ENCODE measurements around the gene COA7.
"Not testable (repeated sequence)": the region's sequence is repeated elsewhere in the genome, so short reads cannot be mapped to it uniquely, and the experiment has no call there.

Gene COA7

DNA sequence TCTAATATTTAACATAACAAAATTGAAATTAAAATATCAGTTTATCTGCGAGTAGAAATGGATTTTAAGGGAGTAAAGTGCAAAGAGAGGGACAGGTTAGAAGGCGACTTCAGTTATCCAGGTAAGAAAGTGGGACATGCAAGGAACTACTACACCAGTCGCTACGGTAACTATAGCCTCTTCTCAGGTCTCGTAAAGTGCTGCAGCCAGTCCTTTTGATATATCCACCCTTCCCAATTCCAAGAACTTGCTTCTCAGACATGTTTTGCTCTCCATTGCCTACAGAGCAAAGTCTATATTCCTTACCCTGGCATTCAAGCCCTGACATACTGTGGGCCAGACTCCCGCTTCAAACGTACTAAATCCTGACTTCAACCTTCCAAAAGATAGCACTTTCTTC is 2.5 kb downstream of the COA7 start:
- no peaks in the 10 kb centered on the region for H3K9me3 ChIP-seq (ENCODE audit: control insufficient read depth in 1 of 2, low read length in 2 of 2)
- peaks cover 0 to 6% of the 10 kb centered on the region in 2 donors for H3K4me1 ChIP-seq (ENCODE audit: control insufficient read depth in 1 of 2, insufficient read depth in 2 of 2, low read length in 2 of 2)
- no peaks in the 10 kb centered on the region for H3K27me3 ChIP-seq (ENCODE audit: low read depth, low read length)
- no peak overlapping the region for H3K27ac ChIP-seq (ENCODE audit: low read length)
- peaks cover 11 to 16% of the 10 kb centered on the region in 2 donors for H3K36me3 ChIP-seq (ENCODE audit: control insufficient read depth in 1 of 2, insufficient read depth in 2 of 2, low read length in 2 of 2)
- no peak overlapping the region for H3K4me3 ChIP-seq (ENCODE audit: low read depth in 1 of 2, low read length in 2 of 2)

GRCh38 chr1:52693843-52694242 is 4.3 kb downstream of the COA7 start:
- Histone ChIP-seq H3K9me3 (ENCODE audit: control insufficient read depth in 1 of 2, low read length in 2 of 2) (no peaks in the 10 kb centered on the region), H3K4me3 (ENCODE audit: low read depth in 1 of 2, low read length in 2 of 2) (no peak overlapping the region), H3K27ac (ENCODE audit: low read length) (no peak overlapping the region), H3K4me1 (ENCODE audit: control insufficient read depth in 1 of 2, insufficient read depth in 2 of 2, low read length in 2 of 2) (peaks cover 0 to 5% of the 10 kb centered on the region in 2 donors), H3K27me3 (ENCODE audit: low read depth, low read length) (no peaks in the 10 kb centered on the region), H3K36me3 (ENCODE audit: control insufficient read depth in 1 of 2, insufficient read depth in 2 of 2, low read length in 2 of 2) (peaks cover 11 to 16% of the 10 kb centered on the region in 2 donors)

- H3K27ac ChIP-seq (ENCODE audit: low read length); H3K4me3 ChIP-seq (ENCODE audit: low read depth in 1 of 2, low read length in 2 of 2); H3K4me1 ChIP-seq (ENCODE audit: control insufficient read depth in 1 of 2, insufficient read depth in 2 of 2, low read length in 2 of 2); H3K27me3 ChIP-seq (ENCODE audit: low read depth, low read length); H3K9me3 ChIP-seq (ENCODE audit: control insufficient read depth in 1 of 2, low read length in 2 of 2): not testable (repeated sequence)
- peaks cover 11 to 16% of the 10 kb centered on the region in 2 donors for H3K36me3 ChIP-seq (ENCODE audit: control insufficient read depth in 1 of 2, insufficient read depth in 2 of 2, low read length in 2 of 2)
Observed at GRCh38 chr1:52693351-52693750, 4.8 kb downstream of the COA7 start.

DNA sequence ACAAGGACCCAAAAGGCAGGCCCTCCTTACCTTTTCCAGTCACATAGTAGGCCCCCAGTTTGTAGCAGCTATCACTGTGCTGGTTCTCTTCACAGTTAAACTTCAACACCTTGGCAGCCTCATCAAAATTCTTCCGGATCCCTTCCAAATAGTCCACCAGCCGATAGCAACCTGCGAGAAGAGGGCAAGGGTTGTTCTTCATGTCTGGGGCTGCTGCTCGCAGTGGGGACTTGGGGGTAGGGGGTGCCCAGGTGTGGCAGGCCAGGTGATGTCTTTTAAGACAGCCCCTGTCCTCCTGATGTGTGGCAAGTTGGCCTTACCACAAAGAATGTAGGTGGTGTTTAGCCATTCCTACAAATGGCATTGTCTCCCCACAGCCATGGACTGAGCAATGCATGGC is 5.5 kb downstream of the COA7 start:
- no peaks in the 10 kb centered on the region for H3K4me1 ChIP-seq (ENCODE audit: control insufficient read depth in 1 of 2, insufficient read depth in 2 of 2, low read length in 2 of 2)
- H3K27ac ChIP-seq (ENCODE audit: low read length), result no peak overlapping the region
- no peak overlapping the region for H3K4me3 ChIP-seq (ENCODE audit: low read depth in 1 of 2, low read length in 2 of 2)
- peaks cover 14 to 20% of the 10 kb centered on the region in 2 donors for H3K36me3 ChIP-seq (ENCODE audit: control insufficient read depth in 1 of 2, insufficient read depth in 2 of 2, low read length in 2 of 2)
- no peaks in the 10 kb centered on the region for H3K9me3 ChIP-seq (ENCODE audit: control insufficient read depth in 1 of 2, low read length in 2 of 2)
- no peaks in the 10 kb centered on the region for H3K27me3 ChIP-seq (ENCODE audit: low read depth, low read length)

- Histone ChIP-seq H3K4me3 (ENCODE audit: low read depth in 1 of 2, low read length in 2 of 2) (no peak overlapping the region), H3K36me3 (ENCODE audit: control insufficient read depth in 1 of 2, insufficient read depth in 2 of 2, low read length in 2 of 2) (peaks cover 22 to 29% of the 10 kb centered on the region in 2 donors), H3K9me3 (ENCODE audit: control insufficient read depth in 1 of 2, low read length in 2 of 2) (no peaks in the 10 kb centered on the region), H3K4me1 (ENCODE audit: control insufficient read depth in 1 of 2, insufficient read depth in 2 of 2, low read length in 2 of 2) (no peaks in the 10 kb centered on the region), H3K27ac (ENCODE audit: low read length) (no peak overlapping the region), H3K27me3 (ENCODE audit: low read depth, low read length) (no peaks in the 10 kb centered on the region)
Observed at GRCh38 chr1:52691821-52692220, 6.3 kb downstream of the COA7 start.

DNA sequence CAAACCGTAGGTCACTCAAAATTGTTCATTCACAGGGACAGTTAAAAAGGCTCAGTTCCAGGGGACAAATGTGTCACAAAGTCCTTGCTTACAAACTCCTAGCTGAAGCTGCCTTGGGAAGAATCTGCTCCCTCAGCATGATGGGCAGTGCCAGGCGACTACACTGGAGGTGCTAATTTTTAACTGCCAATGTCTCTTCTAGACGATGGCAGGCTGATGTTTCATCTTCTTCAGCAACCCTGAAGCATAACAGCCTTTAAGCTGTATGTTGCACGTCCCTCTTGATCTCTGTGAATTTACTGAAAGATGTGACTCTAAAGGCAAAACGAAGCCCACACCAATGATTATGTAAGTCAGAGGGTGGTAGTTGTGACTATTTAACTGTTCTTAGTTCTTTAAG is 11.3 kb downstream of the COA7 start:
- no peaks in the 10 kb centered on the region for H3K27me3 ChIP-seq (ENCODE audit: low read depth, low read length)
- H3K4me1 ChIP-seq (ENCODE audit: control insufficient read depth in 1 of 2, insufficient read depth in 2 of 2, low read length in 2 of 2), result no peaks in the 10 kb centered on the region
- no peaks in the 10 kb centered on the region for H3K9me3 ChIP-seq (ENCODE audit: control insufficient read depth in 1 of 2, low read length in 2 of 2)
- no peak overlapping the region for H3K27ac ChIP-seq (ENCODE audit: low read length)
- H3K36me3 ChIP-seq (ENCODE audit: control insufficient read depth in 1 of 2, insufficient read depth in 2 of 2, low read length in 2 of 2), result peaks cover 17 to 21% of the 10 kb centered on the region in 2 donors
- no peak overlapping the region for H3K4me3 ChIP-seq (ENCODE audit: low read depth in 1 of 2, low read length in 2 of 2)

GRCh38 chr1:52686261-52686751 is 11.8 kb downstream of the COA7 start:
- not testable (repeated sequence) for H3K4me3 ChIP-seq (ENCODE audit: low read depth in 1 of 2, low read length in 2 of 2); H3K4me1 ChIP-seq (ENCODE audit: control insufficient read depth in 1 of 2, insufficient read depth in 2 of 2, low read length in 2 of 2); H3K27me3 ChIP-seq (ENCODE audit: low read depth, low read length); H3K27ac ChIP-seq (ENCODE audit: low read length); H3K9me3 ChIP-seq (ENCODE audit: control insufficient read depth in 1 of 2, low read length in 2 of 2)
- peaks cover 14 to 16% of the 10 kb centered on the region in 2 donors for H3K36me3 ChIP-seq (ENCODE audit: control insufficient read depth in 1 of 2, insufficient read depth in 2 of 2, low read length in 2 of 2)

- Histone ChIP-seq H3K27ac (ENCODE audit: low read length) (no peak overlapping the region), H3K9me3 (ENCODE audit: control insufficient read depth in 1 of 2, low read length in 2 of 2) (no peaks in the 10 kb centered on the region), H3K4me3 (ENCODE audit: low read depth in 1 of 2, low read length in 2 of 2) (no peak overlapping the region), H3K27me3 (ENCODE audit: low read depth, low read length) (no peaks in the 10 kb centered on the region), H3K36me3 (ENCODE audit: control insufficient read depth in 1 of 2, insufficient read depth in 2 of 2, low read length in 2 of 2) (peaks cover 14 to 16% of the 10 kb centered on the region in 2 donors), H3K4me1 (ENCODE audit: control insufficient read depth in 1 of 2, insufficient read depth in 2 of 2, low read length in 2 of 2) (no peaks in the 10 kb centered on the region)
Observed at GRCh38 chr1:52684545-52684944, 13.6 kb downstream of the COA7 start.

DNA sequence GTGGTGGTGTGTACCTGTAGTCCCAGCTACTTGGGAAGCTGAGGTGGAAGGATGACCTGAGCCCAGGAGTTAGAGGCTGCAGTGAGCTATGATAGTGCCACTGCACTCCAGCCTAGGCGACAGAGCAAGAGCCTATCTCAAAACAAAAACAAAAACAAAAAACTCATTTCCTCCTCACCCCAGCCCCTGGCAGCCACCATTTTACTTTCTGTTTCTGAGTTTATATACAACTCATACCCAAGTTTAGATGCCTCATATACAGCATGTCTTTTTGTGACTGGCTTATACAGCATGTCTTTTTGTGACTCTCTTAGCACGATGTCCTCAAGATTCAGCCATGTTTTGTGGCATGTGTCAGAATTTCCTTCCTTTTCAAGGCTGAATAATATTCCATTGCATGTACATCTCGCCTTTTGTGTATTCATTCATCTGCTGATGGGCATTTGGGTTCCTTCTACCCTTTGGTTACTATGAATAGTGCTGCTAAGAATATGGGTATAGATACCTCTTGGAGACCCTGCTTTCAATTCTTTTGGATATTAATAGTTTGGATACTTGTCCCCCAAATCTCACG is 14.7 kb downstream of the COA7 start:
- Histone ChIP-seq H3K27me3 (ENCODE audit: low read depth, low read length) (no peaks in the 10 kb centered on the region), H3K4me3 (ENCODE audit: low read depth in 1 of 2, low read length in 2 of 2) (no peak overlapping the region), H3K4me1 (ENCODE audit: control insufficient read depth in 1 of 2, insufficient read depth in 2 of 2, low read length in 2 of 2) (no peaks in the 10 kb centered on the region), H3K36me3 (ENCODE audit: control insufficient read depth in 1 of 2, insufficient read depth in 2 of 2, low read length in 2 of 2) (peaks cover 14 to 16% of the 10 kb centered on the region in 2 donors), H3K9me3 (ENCODE audit: control insufficient read depth in 1 of 2, low read length in 2 of 2) (no peaks in the 10 kb centered on the region), H3K27ac (ENCODE audit: low read length) (no peak overlapping the region)

DNA sequence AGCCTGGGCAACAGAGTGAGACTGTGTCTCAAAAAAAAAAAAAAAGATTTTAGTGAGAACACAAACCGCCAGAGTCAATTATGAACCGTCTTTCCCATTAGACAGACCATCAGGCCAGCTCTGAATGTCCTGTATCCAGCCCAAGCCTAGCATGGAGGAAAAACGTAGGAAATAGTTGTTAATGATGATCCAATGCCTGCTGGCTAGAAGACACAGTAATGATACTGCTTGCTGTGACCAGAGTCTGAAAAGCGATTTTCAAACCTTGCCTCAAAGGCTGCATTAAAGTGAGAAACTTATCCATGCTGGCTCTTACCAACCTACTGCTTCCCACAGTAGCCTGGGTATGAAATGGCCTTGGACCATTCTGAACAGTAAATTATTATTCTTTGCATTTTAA is 17.0 kb downstream of the COA7 start:
- H3K4me1 ChIP-seq (ENCODE audit: control insufficient read depth in 1 of 2, insufficient read depth in 2 of 2, low read length in 2 of 2), result no peaks in the 10 kb centered on the region
- H3K27me3 ChIP-seq (ENCODE audit: low read depth, low read length), result no peaks in the 10 kb centered on the region
- H3K9me3 ChIP-seq (ENCODE audit: control insufficient read depth in 1 of 2, low read length in 2 of 2), result no peaks in the 10 kb centered on the region

DNA sequence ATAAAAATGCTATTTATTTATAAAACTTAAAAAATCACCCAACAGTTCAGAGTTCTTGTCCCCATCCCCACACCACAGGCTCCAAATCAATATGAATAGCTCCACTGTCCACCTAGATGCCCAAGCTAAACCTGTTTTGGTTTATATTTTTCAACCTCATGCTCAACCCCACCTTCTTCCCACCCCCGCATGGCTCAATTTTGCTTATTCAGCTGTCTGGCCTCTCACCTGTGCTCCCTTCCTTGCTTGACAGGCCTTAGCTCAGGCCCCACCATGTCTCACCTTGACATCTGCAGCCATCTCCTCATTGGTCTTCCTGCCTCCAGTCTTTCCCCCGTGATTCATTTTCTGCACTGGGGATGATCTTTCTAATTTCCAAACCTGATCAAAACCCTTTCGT is 17.8 kb downstream of the COA7 start:
- H3K4me1 ChIP-seq (ENCODE audit: control insufficient read depth in 1 of 2, insufficient read depth in 2 of 2, low read length in 2 of 2), result no peaks in the 10 kb centered on the region
- H3K27me3 ChIP-seq (ENCODE audit: low read depth, low read length), result no peaks in the 10 kb centered on the region
- H3K27ac ChIP-seq (ENCODE audit: low read length), result no peak overlapping the region
- H3K9me3 ChIP-seq (ENCODE audit: control insufficient read depth in 1 of 2, low read length in 2 of 2), result no peaks in the 10 kb centered on the region
- H3K36me3 ChIP-seq (ENCODE audit: control insufficient read depth in 1 of 2, insufficient read depth in 2 of 2, low read length in 2 of 2), result no peaks in the 10 kb centered on the region
- H3K4me3 ChIP-seq (ENCODE audit: low read depth in 1 of 2, low read length in 2 of 2), result no peak overlapping the region

More for the DNA sequence above, 17.0 kb downstream of the COA7 start:
- H3K27ac ChIP-seq (ENCODE audit: low read length), result no peak overlapping the region
- no peak overlapping the region for H3K4me3 ChIP-seq (ENCODE audit: low read depth in 1 of 2, low read length in 2 of 2)
- no peaks in the 10 kb centered on the region for H3K36me3 ChIP-seq (ENCODE audit: control insufficient read depth in 1 of 2, insufficient read depth in 2 of 2, low read length in 2 of 2)

GRCh38 chr1:52679498-52679897 is 18.6 kb downstream of the COA7 start:
- Histone ChIP-seq H3K4me3 (ENCODE audit: low read depth in 1 of 2, low read length in 2 of 2) (no peak overlapping the region), H3K9me3 (ENCODE audit: control insufficient read depth in 1 of 2, low read length in 2 of 2) (no peaks in the 10 kb centered on the region), H3K27me3 (ENCODE audit: low read depth, low read length) (no peaks in the 10 kb centered on the region), H3K36me3 (ENCODE audit: control insufficient read depth in 1 of 2, insufficient read depth in 2 of 2, low read length in 2 of 2) (no peaks in the 10 kb centered on the region), H3K27ac (ENCODE audit: low read length) (no peak overlapping the region), H3K4me1 (ENCODE audit: control insufficient read depth in 1 of 2, insufficient read depth in 2 of 2, low read length in 2 of 2) (no peaks in the 10 kb centered on the region)
